Neural cell (in vitro differentiated cells): ENCODE data around the gene PEX11B. TPM values are rescaled to one million over a fixed set of nuclear protein-coding genes. Genes with fewer than 3 reads are reported as not detected.
"Not testable (repeated sequence)": the region's sequence is repeated elsewhere in the genome, so short reads cannot be mapped to it uniquely, and the experiment has no call there.

Experiments
- H2AFZ ChIP-seq: fragments of 200-600, 300-800 bp; sonication (generic), shearing (Covaris generic); 2 replicates; pipeline ENCODE4 v1.6.0; 2014; ENCODE audit warnings: low read depth, mild to moderate bottlenecking, antibody characterized with exemption, low read length, moderate library complexity
- H3F3A ChIP-seq: fragments of 200-600 bp; shearing (Covaris generic); 2 replicates; pipeline ENCODE4 v1.6.1; 2016; ENCODE audit warnings: mild to moderate bottlenecking, moderate library complexity, mixed read lengths, antibody characterized with exemption, low read length; ENCODE audit not compliant: insufficient read depth, poor library complexity, severe bottlenecking
- H3K27ac ChIP-seq: fragments of 200-600, 300-800 bp; sonication (generic), shearing (Covaris generic); 2 replicates; pipeline ENCODE4 v1.5.1; 2014; ENCODE audit warnings: mild to moderate bottlenecking, low read length, moderate library complexity
- H3K27me3 ChIP-seq: fragments of 300-800, 200-600 bp; sonication (generic), shearing (Covaris generic); 2 replicates; pipeline ENCODE4 v1.6.0; 2014; ENCODE audit warnings: mild to moderate bottlenecking, low read depth, low read length, moderate library complexity; ENCODE audit not compliant: insufficient read depth
- H3K36me3 ChIP-seq: fragments of 300-800, 200-600 bp; sonication (generic), shearing (Covaris generic); 2 replicates; pipeline ENCODE4 v1.5.1; 2014; ENCODE audit warnings: mild to moderate bottlenecking, antibody characterized with exemption, low read length, moderate library complexity; ENCODE audit not compliant: insufficient read depth
- H3K4me2 ChIP-seq: fragments of 300-800, 200-600 bp; sonication (generic), shearing (Covaris generic); 2 replicates; pipeline ENCODE4 v1.6.0; 2014; ENCODE audit warnings: mild to moderate bottlenecking, low read length
- H3K4me3 ChIP-seq: fragments of 300-800, 200-600 bp; sonication (generic), shearing (Covaris generic); 2 replicates; pipeline ENCODE4 v1.5.1; 2014; ENCODE audit warnings: mild to moderate bottlenecking, low read length, moderate library complexity
- H3K79me2 ChIP-seq: fragments of 200-600 bp; shearing (Covaris generic); replicated peaks from 2 replicates; pipeline ENCODE4 v1.6.0; 2014; ENCODE audit warnings: mild to moderate bottlenecking, low read length, moderate library complexity; ENCODE audit not compliant: insufficient read depth
- H3K9ac ChIP-seq: fragments of 300-800, 200-600 bp; sonication (generic), shearing (Covaris generic); 2 replicates; pipeline ENCODE4 v1.6.1; 2016; ENCODE audit warnings: mild to moderate bottlenecking, low read length, mixed read lengths
- H3K9me2 ChIP-seq: fragments of 200-600 bp; shearing (Covaris generic); 2 replicates; pipeline ENCODE4 v1.6.1; 2016; ENCODE audit warnings: mild to moderate bottlenecking, low read length, mixed read lengths; ENCODE audit not compliant: insufficient read depth
- H3K9me3 ChIP-seq: fragments of 200-600, 300-800 bp; sonication (generic), shearing (Covaris generic); 2 replicates; pipeline ENCODE4 v1.6.1; 2016; ENCODE audit warnings: mild to moderate bottlenecking, mixed run types, low read length, moderate library complexity, mixed read lengths
- H4K20me1 ChIP-seq: fragments of 200-600 bp; shearing (Covaris generic); 2 replicates; pipeline ENCODE4 v1.6.1; 2016; ENCODE audit warnings: mild to moderate bottlenecking, mixed run types; ENCODE audit not compliant: insufficient read depth
- CTCF ChIP-seq: fragments of 450-650 bp; IDR thresholded peaks from 2 replicates; pipeline ENCODE4 v1.5.1; 2014; ENCODE audit warnings: antibody characterized with exemption, mild to moderate bottlenecking, moderate library complexity; ENCODE audit not compliant: poor library complexity, severe bottlenecking
- EP300 ChIP-seq: fragments of 450-650 bp; conservative IDR thresholded peaks from 2 replicates; pipeline ENCODE4 v1.6.1; 2014; ENCODE audit warnings: antibody characterized with exemption, mild to moderate bottlenecking, moderate library complexity; ENCODE audit not compliant: poor library complexity, severe bottlenecking
- EZH2 ChIP-seq: fragments of 200-600, 300-800 bp; shearing (Covaris generic), sonication (generic); IDR thresholded peaks from 2 replicates; pipeline ENCODE4 v1.6.1; 2014; ENCODE audit warnings: antibody characterized with exemption, low read length, borderline replicate concordance, mild to moderate bottlenecking; ENCODE audit not compliant: insufficient read depth, poor library complexity, severe bottlenecking
- MXI1 ChIP-seq: fragments of 450-650 bp; conservative IDR thresholded peaks from 2 replicates; pipeline ENCODE4 v1.6.1; 2014; ENCODE audit warnings: antibody characterized with exemption, mild to moderate bottlenecking; ENCODE audit not compliant: poor library complexity, severe bottlenecking
- POLR2AphosphoS5 ChIP-seq: IDR thresholded peaks from 2 replicates; pipeline ENCODE4 v1.6.1; 2012
- RAD21 ChIP-seq: fragments of 450-650 bp; conservative IDR thresholded peaks from 2 replicates; pipeline ENCODE4 v1.6.1; 2014; ENCODE audit warnings: antibody characterized with exemption, mild to moderate bottlenecking, moderate library complexity
- REST ChIP-seq: IDR thresholded peaks from 2 replicates; pipeline ENCODE4 v1.6.1; 2012; ENCODE audit warnings: borderline replicate concordance
- SMC3 ChIP-seq: fragments of 450-650 bp; conservative IDR thresholded peaks from 2 replicates; pipeline ENCODE4 v1.6.1; 2014; ENCODE audit warnings: antibody characterized with exemption, mild to moderate bottlenecking, moderate library complexity; ENCODE audit not compliant: poor library complexity
- TAF1 ChIP-seq: IDR thresholded peaks from 2 replicates; pipeline ENCODE4 v1.6.1; 2012; ENCODE audit warnings: low read depth
- polyA plus RNA-seq: library from polyadenylated mRNA; depleted of rRNA; stranded (reverse); fragments of >200 nt; gene quantifications from 2 replicates; pipeline ENCODE4 v1.2.3, GENCODE V29; 2014

PEX11B gene
- polyA plus RNA-seq, 1 donor from 2014 or later = 52.4 TPM

DNA sequence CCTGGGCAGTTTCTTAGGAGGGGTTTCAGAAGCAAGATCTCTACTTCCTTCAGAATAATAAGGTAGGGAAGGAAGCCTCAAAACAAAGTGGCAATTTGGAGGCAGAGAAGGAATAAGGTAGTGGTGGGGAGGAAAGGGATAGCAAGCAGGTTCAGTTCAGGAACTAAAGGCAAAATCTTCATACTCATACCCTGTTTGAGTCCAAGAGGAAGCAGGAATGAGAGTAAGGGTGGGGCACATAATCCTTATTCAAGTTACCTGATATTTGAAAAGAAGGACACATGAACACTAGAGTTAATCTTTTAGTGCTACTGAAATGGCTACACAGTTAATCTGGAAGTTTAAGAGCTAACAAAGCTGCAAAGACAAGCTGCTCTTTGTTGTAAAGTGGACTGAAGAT is 17.2 kb upstream of the PEX11B start:
- Histone ChIP-seq H3K9me2 (no peaks in the 10 kb centered on the region), H3K27me3 (no peaks in the 10 kb centered on the region), H3K9ac (no peak overlapping the region), H3K36me3 (peaks cover 5% of the 10 kb centered on the region), H4K20me1 (no peaks in the 10 kb centered on the region), H3K27ac (no peak overlapping the region), H3K79me2 (no peaks in the 10 kb centered on the region), H3K4me3 (no peak overlapping the region), H3K9me3 (no peaks in the 10 kb centered on the region), H3F3A (no peaks in the 10 kb centered on the region), H3K4me2 (no peak overlapping the region), H2AFZ (no peak overlapping the region)
- TF ChIP-seq REST (no peak), POLR2AphosphoS5 (no peak), TAF1 (no peak), RAD21 (no peak), MXI1 (no peak), EP300 (no peak), EZH2 (no peak), CTCF (no peak), SMC3 (no peak)

- H3K9ac ChIP-seq, H3K27me3 ChIP-seq, H4K20me1 ChIP-seq, H3K4me2 ChIP-seq, H3K9me3 ChIP-seq, H2AFZ ChIP-seq, H3K36me3 ChIP-seq, H3K79me2 ChIP-seq, H3F3A ChIP-seq, H3K9me2 ChIP-seq, H3K4me3 ChIP-seq, H3K27ac ChIP-seq: not testable (repeated sequence)
These were observed 14.0 kb upstream of the PEX11B start for GRCh38 chr1:145932522-145933009.
